DMS79 treated with DMSO at 0.1 percent for 48 hours (cell line): ENCODE measurements around the gene GLIS1.

Source experiments
- DNase-seq: peaks from one replicate; lab custom pipeline; 2025; lab: John Stamatoyannopoulos, UW

GLIS1 gene

GRCh38 chr1:53548031-53548491 lies 190.9 kb downstream of the GLIS1 start:
- no peak for DNase-seq

- no peak for DNase-seq
Measured at GRCh38 chr1:53547231-53547790, 191.7 kb downstream of the GLIS1 start.

DNA sequence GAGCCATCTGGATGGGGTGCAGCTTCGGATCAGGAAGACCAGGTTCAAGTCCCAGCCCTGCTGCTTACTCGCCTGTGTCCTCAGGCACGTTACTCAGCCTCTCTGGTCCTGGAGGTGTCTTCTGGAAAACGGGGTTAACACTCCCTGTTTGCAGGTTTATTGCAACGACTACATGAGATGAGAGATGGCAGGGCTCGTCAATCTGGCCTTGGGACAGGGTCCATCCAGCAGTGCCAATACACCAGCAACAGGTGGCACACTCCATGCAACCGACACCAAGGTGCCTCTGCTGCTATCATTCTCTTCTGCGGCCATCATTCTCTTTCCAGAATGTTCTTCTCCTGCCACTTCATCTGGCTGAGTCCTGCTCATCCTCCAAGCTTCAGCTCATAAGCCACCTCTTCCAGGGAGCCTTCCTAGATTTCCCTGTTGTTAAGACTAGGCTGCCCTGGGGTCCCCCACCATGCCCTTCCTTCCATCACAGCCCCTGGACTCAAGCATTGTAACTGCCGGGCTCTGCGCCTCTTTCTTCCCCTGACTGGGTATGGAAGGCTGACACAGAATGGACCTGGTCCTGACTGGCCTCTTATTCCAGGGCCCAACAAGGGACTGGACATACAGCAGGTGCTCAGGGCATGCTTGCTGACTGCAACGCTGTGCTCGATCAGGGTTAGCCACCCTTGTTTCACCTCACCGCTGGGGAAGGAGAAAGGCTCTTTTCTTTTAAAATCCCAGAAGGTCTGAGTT lies 192.4 kb downstream of the GLIS1 start:
- no peak for DNase-seq

GRCh38 chr1:53545663-53546408 lies 193.1 kb downstream of the GLIS1 start:
- no peak for DNase-seq

- no peak for DNase-seq
Measured at GRCh38 chr1:53544728-53545515, 194.0 kb downstream of the GLIS1 start.

GRCh38 chr1:53543778-53544695 lies 194.9 kb downstream of the GLIS1 start:
- DNase-seq, result no peak

DNA sequence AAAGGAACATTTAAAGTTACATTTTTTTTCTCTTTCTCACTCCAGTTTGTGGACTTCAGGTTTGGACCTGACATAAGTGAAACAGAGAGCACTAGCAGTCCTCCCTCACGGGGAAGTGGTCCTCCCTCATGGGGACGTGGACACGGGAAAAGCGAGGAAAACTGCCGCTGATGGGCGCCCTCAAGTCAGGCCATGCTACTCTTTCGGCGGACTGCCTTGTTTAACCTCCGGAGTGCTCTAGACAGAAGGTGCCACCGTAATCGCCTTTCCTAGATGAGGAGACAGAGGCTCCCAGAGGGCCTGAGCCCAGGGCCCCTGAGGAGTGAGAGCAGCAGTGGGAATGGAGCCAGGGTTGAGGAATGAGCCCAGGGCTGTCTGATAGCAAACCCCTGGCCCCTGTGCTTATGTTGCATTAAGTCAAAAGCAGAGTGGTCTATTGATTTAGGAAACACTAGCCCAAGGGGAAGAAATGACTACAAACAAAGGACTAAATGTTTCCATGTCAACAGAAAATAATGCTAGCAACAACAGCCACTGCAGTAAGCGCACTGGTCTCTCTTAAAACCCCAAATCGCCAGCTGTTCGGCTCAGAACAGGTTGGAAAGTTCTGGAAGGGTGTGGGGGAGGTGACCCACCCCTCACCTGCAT lies 195.7 kb downstream of the GLIS1 start:
- no peak for DNase-seq

DNA sequence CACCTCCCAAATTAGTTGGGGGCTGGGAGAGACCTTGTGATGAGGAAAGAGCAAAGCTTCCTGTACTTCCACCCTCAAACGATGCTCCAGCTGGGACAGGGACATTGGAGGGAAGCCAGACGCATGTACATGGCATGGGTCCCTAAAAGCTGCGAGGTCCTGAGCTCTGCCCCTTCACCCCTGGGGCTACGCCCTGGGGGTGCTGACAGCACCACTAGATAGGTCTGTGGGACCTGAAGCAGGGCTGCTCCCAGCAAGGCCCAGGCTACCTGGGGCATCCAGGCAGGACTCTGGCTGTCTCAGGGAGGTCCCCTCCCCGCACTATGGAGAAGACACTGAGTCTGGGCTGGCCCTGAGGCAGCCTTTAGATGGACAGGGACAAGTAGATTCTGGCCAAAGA lies 196.4 kb downstream of the GLIS1 start:
- no peak for DNase-seq

DNA sequence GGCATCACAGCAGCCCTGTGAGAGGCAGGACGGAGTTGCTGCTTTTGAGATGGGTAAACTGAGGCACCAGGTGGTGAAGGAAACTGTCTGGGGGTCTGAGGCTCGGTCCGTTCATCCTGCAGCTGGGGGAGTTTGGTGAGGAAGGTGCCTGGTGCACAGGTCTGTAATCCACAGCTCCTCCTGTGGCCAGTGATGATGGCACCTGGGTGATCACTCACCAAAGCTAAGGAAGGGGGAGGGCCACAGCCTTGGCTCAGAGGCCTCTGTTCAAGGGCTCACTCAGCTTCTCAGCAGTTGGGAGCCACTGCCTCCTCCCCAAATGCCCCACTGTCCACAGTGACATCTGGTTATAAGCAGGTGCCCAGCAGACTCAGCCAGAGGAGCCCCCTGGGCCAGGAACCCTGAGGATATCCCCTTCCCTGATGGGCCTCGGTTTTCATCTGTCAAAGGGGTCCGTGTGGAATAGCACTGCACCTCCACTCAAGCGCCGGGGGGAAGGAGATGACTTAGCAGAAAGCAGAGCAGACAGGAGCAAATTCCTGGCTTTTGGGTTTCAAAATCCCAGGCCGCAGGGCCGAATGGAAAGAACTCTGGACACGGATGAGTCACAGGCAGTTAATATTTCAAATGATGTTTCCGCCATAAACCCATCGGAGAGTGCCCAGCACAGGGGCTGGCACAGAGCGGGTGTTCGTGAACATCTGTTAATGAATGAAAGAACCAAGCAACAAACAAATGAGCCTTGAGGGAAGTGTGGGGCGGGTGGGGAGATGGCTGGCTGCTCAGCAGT lies 197.0 kb downstream of the GLIS1 start:
- DNase-seq, result no peak

DNA sequence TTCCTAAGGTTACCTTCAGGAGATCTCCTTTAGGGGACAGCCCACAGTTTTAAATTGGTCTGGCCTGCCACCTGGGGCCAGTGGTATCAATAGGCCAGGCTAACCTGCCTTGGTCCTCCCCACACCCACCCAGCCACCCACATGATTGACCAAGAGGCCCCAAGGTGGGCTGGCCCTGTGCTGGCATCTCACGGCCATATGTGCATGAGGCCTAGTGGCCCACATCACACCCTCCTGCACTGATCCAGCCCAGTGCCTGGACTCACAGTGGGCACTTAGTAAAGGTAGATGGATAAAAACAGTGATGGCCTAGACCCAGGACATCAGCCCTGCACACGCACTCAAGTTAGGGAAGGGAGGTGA lies 197.7 kb downstream of the GLIS1 start:
- no peak for DNase-seq

- no peak for DNase-seq
Measured at GRCh38 chr1:53540604-53541262, 198.2 kb downstream of the GLIS1 start.

GRCh38 chr1:53539711-53540603 lies 199.0 kb downstream of the GLIS1 start:
- DNase-seq, result no peak

DNA sequence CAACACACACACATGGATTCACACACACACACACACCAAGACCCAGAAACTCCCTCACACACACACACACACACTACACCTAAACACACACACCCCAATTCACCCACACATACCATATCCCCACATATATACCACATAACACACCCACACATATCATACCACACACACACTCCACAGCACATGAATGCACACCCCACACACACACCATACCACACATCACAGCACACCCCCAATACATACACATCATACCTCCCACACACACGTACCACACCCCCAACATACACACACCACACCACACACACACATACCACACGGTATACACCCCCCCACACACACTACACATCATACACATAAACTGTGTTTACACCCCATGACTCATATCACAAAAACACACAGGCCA lies 199.7 kb downstream of the GLIS1 start:
- DNase-seq, result no peak

- DNase-seq, result no peak
Measured at GRCh38 chr1:53536606-53537005, 202.4 kb downstream of the GLIS1 start.

GRCh38 chr1:53535846-53536245 lies 203.1 kb downstream of the GLIS1 start:
- DNase-seq, result no peak

DNA sequence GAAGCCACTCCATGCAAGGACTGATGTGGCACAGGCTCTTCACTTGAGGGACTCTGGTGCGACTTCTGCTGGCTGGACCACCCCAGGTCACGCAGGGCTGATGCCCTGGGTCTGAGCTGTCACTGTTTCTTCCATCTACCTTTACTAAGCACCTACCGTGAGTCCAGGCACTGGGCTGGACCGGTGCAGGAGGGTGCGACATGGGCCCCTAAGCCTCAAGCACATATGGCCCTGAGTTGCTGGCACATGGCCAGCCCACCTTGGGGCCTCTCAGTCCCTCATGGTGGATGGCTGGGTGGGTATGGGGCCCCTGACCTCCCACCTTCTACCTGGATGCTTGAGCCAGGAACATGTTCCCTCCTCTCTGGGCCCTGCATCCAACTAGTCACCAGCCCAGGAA lies 203.7 kb downstream of the GLIS1 start:
- no peak for DNase-seq

DNA sequence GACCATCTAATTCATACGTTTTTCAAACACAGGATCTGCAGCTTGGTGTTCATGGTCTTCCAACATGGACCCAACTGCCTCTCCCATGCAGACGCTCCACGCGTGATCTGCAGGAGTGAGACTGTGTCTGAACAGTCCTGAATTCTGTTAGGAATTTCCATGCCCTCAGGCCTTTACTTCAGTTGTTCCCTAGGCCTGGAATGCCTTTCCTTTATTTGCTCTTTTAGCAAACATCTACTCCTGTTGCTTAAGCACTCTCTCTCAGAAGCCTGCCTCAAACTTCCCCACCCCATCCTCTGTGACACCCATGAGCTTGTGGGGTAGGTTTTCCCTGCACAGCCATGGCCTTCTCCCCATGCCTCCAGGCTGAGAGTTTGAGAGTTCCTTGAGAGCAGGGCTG lies 206.1 kb downstream of the GLIS1 start:
- no peak for DNase-seq

- DNase-seq, result no peak
Measured at GRCh38 chr1:53532377-53532776, 206.6 kb downstream of the GLIS1 start.
